Activated T-cell treated with anti-CD3 and anti-CD28 coated beads, Interleukin-2, amount 50 U/mL, for 4 hours (primary cell): ENCODE measurements around the gene MYOZ3. TPM values are rescaled to one million over a fixed set of nuclear protein-coding genes. Genes with fewer than 3 reads are reported as not detected.

Experiments
- ATAC-seq, 2 donors: fragments of 200-7000 bp; cut with Tn5 transposase; one replicate each; pipeline ENCODE4 v1.10.0; 2021
- DNase-seq: peaks from one replicate; pipeline ENCODE4 v3.0.0-alpha.2; 2020
- H3K27me3 Mint-ChIP-seq: one replicate; pipeline ENCODE4 v1.8.0; 2021; ENCODE audit warnings: low read depth, mixed read lengths
- H3K36me3 Mint-ChIP-seq: one replicate; pipeline ENCODE4 v1.8.0; 2022; ENCODE audit warnings: mixed read lengths; ENCODE audit not compliant: insufficient read depth
- H3K4me1 Mint-ChIP-seq: one replicate; pipeline ENCODE4 v1.8.0; 2021; ENCODE audit warnings: low read depth, mixed read lengths
- H3K4me3 Mint-ChIP-seq: one replicate; pipeline ENCODE4 v1.8.0; 2021; ENCODE audit warnings: mild to moderate bottlenecking, moderate library complexity, mixed read lengths
- H3K9me3 Mint-ChIP-seq: one replicate; pipeline ENCODE4 v1.8.0; 2021; ENCODE audit warnings: mixed read lengths
- total RNA-seq, 3 donors: library from RNA; stranded (reverse); gene quantifications; one replicate each; pipeline ENCODE4 v1.2.1, GENCODE V29; 2021

The MYOZ3 gene
- total RNA-seq, 3 donors from 2014 or later = 0.21 to 0.86 TPM; not detected in 1

DNA sequence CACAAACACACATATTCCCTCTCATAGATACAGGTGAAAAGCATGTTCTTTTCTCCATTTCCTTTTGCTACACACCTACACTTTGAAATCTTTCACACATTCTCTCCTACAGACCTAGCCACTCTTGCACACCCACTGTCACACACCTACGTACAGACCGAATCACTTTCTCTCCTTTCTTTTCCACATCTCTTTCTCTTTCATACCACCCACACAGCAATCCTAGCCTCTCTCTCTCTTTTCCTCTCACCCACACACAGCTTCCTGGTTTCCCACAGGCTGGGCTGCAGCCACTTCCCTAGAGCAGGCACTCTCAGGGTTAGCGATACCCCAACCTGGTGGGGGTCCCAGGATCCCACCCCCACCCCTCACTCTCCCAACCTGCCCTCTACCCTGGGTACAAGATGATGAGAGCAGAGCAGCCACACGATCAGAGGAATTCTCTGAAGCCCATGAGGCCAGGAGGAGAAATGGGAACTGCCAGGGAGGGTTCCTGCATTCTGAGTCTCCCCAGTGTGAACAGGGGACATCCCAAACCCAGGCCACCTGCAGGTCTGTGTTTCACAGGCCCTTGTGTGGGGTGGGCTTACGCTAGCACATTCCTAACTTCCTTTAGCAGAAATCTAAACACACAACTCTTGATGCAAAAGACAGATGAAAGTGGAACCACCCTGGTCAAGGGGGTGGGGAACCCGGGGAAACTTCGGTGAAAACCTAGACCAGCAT is 37.7 kb upstream of the MYOZ3 start:
- ATAC-seq = peak; percentile 16 to 19
- Mint-ChIP-seq H3K27me3 (peaks cover 16% of the 10 kb centered on the region), H3K36me3 (no peaks in the 10 kb centered on the region), H3K4me1 (peaks cover 20% of the 10 kb centered on the region), H3K9me3 (no peaks in the 10 kb centered on the region), H3K4me3 (peak overlapping the region; percentile 73)
- DNase-seq = no peak

DNA sequence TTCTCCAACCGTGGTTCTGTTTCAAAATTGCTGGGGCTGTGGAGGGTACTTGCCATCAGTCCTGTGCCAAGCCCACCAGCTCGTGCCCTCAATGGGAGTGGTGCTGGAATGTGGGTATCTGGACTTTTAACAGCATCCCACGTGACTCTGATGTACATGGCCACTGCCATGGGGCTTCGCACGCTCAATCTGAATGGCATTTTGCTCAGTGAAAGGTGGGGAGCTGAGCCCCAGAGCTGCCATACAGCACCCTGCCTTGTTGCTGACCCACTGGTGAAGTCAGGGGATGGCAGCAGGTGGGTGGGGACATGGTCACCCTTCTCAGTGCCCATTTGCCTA is 37.2 kb upstream of the MYOZ3 start:
- no peaks in the 10 kb centered on the region for H3K9me3 Mint-ChIP-seq
- no peaks in the 10 kb centered on the region for H3K36me3 Mint-ChIP-seq
- peaks cover 16% of the 10 kb centered on the region for H3K27me3 Mint-ChIP-seq
- no peak for DNase-seq
- peaks cover 20% of the 10 kb centered on the region for H3K4me1 Mint-ChIP-seq
- H3K4me3 Mint-ChIP-seq = peak overlapping the region; percentile 73
- peak; percentile 11 to 12 for ATAC-seq

DNA sequence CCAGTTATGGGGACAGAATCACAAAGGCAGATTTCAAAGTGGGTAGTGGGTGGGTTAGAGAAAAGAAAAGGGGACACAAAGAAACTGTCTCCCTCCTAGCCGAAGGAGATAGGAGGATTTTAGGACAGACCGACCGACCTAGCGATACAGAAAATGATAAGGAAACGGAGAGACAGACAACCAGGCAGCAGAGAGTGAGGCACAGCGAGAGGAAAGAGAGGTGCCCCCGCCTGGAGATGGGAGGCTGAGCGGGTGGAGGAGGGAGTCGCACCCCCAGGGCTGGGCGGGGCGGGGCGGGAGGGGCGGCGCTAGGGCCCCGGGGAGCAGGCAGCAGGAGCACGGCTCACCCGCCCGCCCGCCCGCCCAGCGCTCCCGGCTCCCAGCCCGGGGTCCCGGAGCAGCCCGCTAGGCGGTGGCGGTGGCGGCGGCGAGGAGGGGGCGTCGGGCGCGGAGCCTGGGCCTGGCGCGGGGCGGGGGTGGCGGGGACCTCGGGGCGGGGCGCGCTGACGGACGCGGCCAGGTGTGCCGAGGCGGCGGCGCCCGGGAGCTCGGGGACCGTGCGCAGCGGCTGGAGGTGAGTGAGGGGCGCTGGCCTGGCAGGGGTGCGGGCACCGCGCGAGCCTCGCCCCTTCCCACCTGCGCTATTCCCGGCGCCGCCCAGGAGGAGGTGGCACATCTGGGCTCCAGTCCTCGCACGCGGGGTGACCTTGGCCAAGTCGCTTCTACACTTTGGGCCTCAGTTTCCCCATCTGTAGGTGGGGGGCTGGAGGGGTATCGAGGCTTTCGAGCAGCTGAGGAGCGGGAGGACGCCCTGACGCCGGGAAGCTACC is 36.5 kb upstream of the MYOZ3 start:
- Mint-ChIP-seq H3K27me3 (peaks cover 16% of the 10 kb centered on the region), H3K9me3 (no peaks in the 10 kb centered on the region), H3K4me3 (peak overlapping the region; percentile 73), H3K4me1 (peaks cover 20% of the 10 kb centered on the region), H3K36me3 (no peaks in the 10 kb centered on the region)
- ATAC-seq (peak; percentile 68), DNase-seq (peak; percentile 18)

DNA sequence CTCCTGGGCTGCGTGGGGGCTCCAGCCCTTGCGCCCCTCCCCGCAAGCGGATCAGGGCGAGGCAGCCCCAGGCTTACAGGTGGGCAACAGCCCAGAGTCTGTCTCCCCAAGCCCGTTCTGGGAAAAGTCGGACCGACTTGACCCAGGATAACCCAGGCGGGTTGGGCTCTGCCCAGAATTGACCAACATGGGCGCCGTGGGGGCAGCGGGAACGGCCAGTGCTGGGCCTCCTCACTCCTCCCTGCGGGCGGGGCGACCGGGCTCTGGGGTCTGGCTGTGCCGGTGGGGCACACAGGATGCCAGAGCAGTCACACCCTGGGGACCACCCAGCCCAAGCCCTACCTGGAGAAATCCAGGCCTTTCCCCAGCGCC is 35.9 kb upstream of the MYOZ3 start:
- Mint-ChIP-seq H3K4me1 (peaks cover 20% of the 10 kb centered on the region), H3K36me3 (no peaks in the 10 kb centered on the region), H3K9me3 (no peaks in the 10 kb centered on the region), H3K27me3 (peaks cover 16% of the 10 kb centered on the region), H3K4me3 (peak overlapping the region; percentile 16)
- no peak for DNase-seq
- ATAC-seq = peak in 1 of 2 donors; percentile 6

DNA sequence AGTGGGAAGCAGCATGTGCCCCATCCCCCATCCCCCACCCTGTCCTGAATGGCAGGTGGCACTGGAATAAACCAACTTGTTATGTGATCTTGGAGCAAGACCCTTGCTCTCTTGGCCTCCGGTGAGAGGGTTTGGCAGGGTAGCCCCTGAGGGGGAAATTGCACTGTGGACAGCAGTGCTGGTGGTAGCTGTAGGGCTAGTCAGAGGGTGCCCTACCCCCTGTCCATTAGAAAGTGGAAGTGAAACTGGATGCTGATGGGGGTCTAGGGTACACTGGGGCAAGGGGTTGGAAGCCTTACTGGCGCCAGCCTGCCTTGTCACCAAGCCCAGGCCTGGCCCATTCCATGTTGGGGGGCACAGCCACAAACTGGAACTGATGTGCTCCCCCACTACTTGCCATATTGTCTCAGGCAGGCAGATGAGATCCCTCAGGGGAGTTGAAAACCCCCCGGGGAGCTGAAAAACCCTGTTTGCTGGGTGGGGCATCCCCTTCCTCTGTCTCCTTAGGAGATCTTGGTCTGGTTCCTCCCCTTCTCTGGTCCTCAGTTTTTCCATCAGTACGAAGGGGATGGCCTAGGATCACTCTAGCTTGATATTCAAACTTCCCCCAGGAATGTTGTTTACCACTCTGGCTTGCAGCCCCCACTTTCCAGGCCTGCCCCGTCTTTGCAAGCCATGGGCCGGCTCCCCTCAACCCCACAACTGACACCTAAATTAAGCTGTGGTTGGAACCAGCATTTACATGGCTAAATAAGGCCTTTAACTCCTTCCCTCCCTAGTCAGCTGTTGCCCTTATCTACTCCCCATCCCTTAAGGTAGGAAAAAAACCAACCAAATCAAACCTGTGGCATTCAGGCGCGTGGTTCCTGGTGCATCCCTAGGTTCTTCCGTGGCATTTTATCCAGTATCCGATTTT is 35.0 kb upstream of the MYOZ3 start:
- peaks cover 16% of the 10 kb centered on the region for H3K27me3 Mint-ChIP-seq
- no peak for ATAC-seq
- peak overlapping the region; percentile 48 for H3K4me3 Mint-ChIP-seq
- peaks cover 20% of the 10 kb centered on the region for H3K4me1 Mint-ChIP-seq
- DNase-seq = no peak
- H3K36me3 Mint-ChIP-seq = no peaks in the 10 kb centered on the region
- no peaks in the 10 kb centered on the region for H3K9me3 Mint-ChIP-seq

DNA sequence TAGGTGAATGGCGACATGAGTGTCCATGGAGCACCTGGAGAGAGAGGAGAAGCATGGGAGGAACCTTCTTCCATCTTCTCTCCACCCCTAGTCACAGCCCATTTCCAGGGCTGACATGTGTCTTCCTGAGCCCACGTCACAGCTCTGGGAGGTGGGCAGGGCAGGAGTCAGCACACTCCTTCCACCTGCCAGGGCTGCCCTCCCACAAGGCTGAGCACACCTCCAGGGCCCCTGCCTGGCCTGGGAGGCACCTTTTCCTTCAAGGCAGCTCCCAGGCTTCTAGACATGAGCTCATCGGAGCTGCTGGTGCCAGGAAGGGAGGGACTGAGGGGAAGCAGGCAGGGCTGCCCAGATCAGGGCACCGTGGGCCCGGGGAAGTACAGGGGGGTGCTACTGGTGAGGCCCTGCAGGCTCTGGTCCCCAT is 34.2 kb upstream of the MYOZ3 start:
- Mint-ChIP-seq H3K36me3 (no peaks in the 10 kb centered on the region), H3K9me3 (no peaks in the 10 kb centered on the region), H3K4me3 (no peak overlapping the region), H3K4me1 (peaks cover 20% of the 10 kb centered on the region), H3K27me3 (peaks cover 16% of the 10 kb centered on the region)
- ATAC-seq (no peak), DNase-seq (no peak)

DNA sequence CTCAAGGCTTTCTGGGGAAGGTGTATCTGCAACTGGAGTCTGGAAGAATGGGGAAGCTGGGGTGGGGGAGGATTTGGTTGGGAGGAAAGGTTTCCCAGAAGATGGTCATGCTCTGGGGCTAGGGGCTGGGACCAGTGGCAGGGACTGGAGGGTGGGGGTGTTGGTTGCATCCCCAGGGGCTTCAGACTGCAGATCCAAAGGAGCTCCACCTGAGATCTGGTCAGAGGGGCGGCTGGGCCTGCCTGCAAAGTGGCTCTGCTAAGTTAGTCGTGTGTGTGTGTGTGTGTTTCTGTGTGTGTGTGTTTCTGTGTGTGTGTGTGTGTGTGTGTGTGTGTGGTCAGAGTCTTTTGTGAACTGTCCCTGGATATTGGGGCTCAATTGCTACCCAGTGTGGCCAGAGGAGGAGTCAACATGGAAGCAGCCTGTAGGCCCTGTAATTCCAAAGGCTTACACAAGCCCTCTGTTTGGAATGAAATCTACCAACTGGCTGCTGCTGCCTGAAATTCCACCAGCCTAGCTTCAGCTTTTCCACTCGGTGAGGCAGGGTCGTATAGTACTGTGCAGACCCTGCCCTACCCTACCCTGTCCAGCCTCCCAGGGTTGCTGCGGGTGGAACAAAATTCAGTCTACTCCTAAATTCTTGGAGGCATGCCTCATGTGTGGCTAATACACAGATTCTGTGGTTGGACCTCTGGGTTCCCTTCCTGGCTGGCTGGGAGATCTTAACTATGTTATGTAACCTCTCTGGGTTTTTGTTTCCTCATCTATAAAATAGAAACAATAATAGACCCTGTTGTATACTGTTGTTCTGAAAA is 33.1 kb upstream of the MYOZ3 start:
- peaks cover 17% of the 10 kb centered on the region for H3K4me1 Mint-ChIP-seq
- DNase-seq = no peak

DNA sequence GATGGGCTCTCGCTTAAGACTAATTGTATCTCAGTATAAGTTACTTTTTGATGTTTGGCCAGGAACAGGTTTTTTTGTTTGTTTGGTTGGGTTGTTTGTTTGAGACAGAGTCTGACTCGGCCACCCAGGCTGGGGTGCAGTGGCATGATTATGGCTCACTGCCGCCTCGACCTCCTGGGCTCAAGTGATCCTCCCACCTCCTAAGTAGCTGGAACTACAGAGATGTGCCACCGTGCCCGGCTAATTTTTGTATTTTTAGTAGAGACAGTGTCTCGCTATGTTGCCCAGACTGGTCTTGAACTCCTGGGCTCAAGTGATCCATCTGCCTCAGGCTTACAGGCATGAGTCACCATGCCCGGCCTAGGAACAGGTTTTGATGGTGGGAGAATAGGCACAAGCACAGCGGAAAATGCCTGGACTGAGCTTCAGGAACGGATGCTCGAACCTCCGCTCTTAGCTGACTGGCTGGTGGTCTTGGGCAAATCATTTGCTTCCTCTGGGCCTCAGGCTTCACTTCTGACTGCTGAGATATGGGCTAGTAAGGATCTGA is 32.0 kb upstream of the MYOZ3 start:
- no peak overlapping the region for H3K4me3 Mint-ChIP-seq
- no peaks in the 10 kb centered on the region for H3K9me3 Mint-ChIP-seq
- ATAC-seq (no peak), DNase-seq (no peak)
- peaks cover 6% of the 10 kb centered on the region for H3K4me1 Mint-ChIP-seq
- no peaks in the 10 kb centered on the region for H3K36me3 Mint-ChIP-seq
- H3K27me3 Mint-ChIP-seq = peaks cover 12% of the 10 kb centered on the region

More for the DNA sequence above, 33.1 kb upstream of the MYOZ3 start:
- no peaks in the 10 kb centered on the region for H3K36me3 Mint-ChIP-seq
- ATAC-seq = no peak
- H3K4me3 Mint-ChIP-seq = no peak overlapping the region
- no peaks in the 10 kb centered on the region for H3K9me3 Mint-ChIP-seq
- H3K27me3 Mint-ChIP-seq = peaks cover 15% of the 10 kb centered on the region

DNA sequence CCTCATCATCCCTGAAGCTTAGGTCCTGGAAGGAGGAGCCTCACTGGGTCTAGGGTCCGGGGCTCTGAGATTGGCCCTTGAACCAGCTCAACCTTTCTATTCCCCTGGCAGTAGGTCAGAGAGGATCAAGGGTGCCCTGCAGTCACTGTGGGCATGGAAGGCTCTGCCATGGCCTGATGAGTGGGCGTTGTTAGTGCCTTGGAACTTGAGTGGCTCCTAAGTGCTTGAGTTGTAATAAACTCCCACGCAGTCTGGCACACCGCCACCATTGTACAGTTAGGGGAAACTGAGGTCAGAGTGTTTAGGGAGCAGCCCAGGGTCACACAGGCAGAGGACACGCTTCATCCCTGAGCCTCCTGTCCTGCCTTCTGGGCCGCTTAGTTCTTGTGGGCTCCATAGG is 31.0 kb upstream of the MYOZ3 start:
- no peaks in the 10 kb centered on the region for H3K36me3 Mint-ChIP-seq
- ATAC-seq = no peak
- no peaks in the 10 kb centered on the region for H3K9me3 Mint-ChIP-seq
- peaks cover 2% of the 10 kb centered on the region for H3K4me1 Mint-ChIP-seq
- DNase-seq = no peak
- no peak overlapping the region for H3K4me3 Mint-ChIP-seq
- peaks cover 8% of the 10 kb centered on the region for H3K27me3 Mint-ChIP-seq

DNA sequence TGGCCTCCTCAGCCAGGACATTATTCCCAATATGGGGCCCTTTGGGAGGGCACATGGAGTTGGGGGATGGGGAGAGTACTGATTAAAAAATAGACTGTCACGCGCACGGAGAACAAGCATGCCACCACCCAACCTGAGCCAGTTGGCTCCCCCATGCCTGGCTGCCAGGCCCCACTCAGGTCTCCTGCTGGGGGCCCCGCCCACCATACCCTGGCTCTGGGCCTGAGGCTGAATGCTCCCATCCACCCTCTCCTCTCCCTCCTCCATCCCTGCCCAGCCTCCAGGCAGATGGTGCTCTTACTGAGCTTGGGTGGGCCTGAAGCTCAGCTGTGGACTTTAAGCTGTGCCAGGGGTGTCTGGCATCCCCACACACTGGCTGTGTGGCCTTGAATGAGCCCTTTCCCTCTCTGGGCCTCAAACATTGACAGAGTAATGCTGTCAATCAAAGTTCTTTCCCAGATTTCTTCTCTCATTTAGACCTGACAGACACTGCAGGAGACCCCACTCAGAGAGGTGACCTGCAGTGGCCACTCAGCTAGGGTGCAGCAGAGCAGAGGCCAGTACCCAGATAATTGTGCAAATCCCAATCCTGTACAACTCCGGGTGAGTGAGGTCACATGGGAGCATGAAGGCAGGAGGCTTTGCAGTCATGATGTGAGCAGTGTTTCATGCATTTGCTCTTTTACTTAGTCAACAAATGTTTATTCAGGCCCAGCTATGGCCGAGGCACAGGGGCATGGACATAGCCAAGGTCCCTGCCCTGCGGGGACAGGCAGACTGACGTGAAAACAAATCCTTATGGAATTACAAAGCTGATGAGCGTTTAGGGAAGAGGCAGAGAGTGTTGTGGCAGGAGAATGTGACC is 30.4 kb upstream of the MYOZ3 start:
- ATAC-seq (no peak), DNase-seq (no peak)
- H3K9me3 Mint-ChIP-seq = no peaks in the 10 kb centered on the region
- H3K4me1 Mint-ChIP-seq = peaks cover 2% of the 10 kb centered on the region
- peaks cover 7% of the 10 kb centered on the region for H3K27me3 Mint-ChIP-seq
- H3K4me3 Mint-ChIP-seq = no peak overlapping the region
- no peaks in the 10 kb centered on the region for H3K36me3 Mint-ChIP-seq

DNA sequence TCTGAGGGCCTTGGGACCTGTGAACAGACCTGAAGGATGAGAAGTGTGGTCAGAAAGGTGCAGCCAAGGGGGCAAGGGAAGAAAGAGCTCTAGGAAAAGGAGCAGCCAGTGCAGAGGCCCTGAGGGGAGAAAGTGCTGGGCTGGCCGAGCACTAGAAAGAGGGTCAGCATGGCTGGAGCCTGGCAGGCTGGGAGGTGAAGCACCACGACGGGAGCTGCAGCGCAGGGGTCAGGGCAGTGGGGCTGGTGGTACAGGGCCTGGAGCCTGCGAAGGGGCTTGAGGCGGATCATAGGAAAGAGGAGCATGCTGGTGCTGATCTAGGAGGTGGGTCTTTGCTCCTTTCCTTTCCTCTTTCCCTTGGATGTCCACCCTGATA is 29.7 kb upstream of the MYOZ3 start:
- H3K36me3 Mint-ChIP-seq = no peaks in the 10 kb centered on the region
- no peak overlapping the region for H3K4me3 Mint-ChIP-seq
- H3K9me3 Mint-ChIP-seq = no peaks in the 10 kb centered on the region

DNA sequence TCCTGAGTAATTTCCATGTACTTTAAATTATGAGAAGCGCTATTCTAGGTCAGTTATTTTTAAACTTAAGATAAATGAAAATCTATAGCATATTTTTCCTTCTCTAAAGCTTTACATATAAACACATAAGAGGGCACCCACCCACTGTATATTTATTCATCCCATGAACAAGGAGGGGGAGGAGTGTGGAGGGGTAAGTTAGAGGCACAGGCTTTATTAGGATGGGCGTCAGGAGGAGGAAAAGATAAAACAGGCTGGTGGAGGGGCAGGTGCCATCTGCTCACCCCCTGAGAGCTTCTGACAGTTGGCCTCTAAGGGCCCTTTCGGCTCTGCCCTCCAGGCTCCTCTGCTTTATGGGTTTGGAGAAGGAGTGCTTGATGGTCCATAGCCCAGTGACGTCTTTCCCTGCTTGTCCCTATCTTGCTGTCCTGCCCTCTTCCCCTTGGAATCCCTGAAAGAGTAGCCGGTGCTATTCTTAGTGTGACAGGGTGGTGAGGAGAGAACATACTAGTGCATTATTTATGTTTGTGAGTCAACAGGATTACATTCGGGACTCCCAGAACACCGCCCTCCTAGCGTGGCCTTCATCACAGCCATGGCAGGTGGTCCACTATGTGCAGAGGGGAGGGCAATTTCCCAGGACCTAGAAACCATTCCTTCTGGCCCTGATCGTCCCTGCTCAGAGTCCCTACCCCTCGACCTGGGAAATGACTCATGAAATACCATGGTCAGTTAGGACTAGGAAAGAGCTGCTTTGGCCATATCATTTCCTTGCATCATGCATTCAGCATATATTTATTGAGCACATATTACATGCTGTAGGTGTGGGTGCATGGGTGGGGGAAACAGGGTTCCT is 28.5 kb upstream of the MYOZ3 start:
- ATAC-seq = no peak
- Mint-ChIP-seq H3K27me3 (peaks cover 11% of the 10 kb centered on the region), H3K4me3 (no peak overlapping the region), H3K9me3 (no peaks in the 10 kb centered on the region), H3K36me3 (no peaks in the 10 kb centered on the region), H3K4me1 (no peaks in the 10 kb centered on the region)
- no peak for DNase-seq

More for the DNA sequence above, 29.7 kb upstream of the MYOZ3 start:
- Mint-ChIP-seq H3K4me1 (peaks cover 2% of the 10 kb centered on the region), H3K27me3 (peaks cover 7% of the 10 kb centered on the region)
- no peak for DNase-seq
- ATAC-seq = no peak
